ENCODE measurements around the gene RBFOX2.

Gene RBFOX2

DNA sequence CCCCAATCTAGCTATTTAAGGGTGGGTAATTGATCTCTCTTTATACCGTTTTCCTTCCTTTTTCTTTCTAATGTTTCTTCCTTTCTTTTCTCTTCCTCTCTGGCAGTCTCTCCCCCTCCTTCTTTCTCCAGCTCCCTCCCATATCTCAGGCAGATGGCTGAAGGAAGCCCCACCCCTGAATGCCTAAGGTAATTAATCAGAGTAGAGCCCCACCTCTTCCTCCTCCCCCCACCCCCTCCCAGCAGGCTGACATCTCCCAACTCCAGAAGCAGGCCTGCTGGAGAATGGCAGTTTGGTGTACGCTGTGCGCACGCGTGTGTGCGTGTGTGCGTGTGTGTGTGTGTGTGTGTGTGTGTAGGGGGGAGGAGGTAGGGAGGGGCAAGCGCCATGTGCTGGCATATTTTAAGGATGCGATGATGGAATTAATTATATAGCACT, 188.3 kb downstream of the RBFOX2 start:
- DNase-seq (ENCODE audit: extremely low read depth, low read depth), result peak; percentile 97
- TF ChIP-seq, protein P1, sequence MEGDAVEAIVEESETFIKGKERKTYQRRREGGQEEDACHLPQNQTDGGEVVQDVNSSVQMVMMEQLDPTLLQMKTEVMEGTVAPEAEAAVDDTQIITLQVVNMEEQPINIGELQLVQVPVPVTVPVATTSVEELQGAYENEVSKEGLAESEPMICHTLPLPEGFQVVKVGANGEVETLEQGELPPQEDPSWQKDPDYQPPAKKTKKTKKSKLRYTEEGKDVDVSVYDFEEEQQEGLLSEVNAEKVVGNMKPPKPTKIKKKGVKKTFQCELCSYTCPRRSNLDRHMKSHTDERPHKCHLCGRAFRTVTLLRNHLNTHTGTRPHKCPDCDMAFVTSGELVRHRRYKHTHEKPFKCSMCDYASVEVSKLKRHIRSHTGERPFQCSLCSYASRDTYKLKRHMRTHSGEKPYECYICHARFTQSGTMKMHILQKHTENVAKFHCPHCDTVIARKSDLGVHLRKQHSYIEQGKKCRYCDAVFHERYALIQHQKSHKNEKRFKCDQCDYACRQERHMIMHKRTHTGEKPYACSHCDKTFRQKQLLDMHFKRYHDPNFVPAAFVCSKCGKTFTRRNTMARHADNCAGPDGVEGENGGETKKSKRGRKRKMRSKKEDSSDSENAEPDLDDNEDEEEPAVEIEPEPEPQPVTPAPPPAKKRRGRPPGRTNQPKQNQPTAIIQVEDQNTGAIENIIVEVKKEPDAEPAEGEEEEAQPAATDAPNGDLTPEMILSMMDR (IDR thresholded peaks at IDR 0.05; ENCODE audit: low read depth, low read length), result no peak

DNA sequence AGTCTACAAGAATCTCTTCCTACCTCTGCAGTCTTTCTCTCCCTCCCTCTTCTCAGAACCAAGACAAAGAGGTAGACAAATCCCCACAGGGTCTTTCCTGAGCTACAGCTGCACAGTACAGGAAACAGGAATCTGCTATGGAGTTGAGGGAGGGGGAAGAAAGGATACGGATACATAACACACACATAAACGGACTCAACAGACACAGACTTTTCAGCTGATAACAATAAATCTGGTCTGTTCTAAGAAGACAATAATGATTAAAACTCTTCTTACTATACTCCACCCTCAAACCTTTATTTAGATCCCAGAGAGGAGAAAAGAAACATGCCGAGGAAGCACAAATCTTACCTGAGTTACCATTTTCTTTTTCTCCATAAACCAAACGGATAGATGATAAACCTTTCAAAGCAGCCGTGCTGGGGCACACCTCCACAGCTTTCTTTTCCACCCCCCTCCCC, 188.8 kb downstream of the RBFOX2 start:
- no peak for DNase-seq (ENCODE audit: extremely low read depth, low read depth)
- TF ChIP-seq, protein P1 (IDR thresholded peaks at IDR 0.05; ENCODE audit: low read depth, low read length), result no peak

DNA sequence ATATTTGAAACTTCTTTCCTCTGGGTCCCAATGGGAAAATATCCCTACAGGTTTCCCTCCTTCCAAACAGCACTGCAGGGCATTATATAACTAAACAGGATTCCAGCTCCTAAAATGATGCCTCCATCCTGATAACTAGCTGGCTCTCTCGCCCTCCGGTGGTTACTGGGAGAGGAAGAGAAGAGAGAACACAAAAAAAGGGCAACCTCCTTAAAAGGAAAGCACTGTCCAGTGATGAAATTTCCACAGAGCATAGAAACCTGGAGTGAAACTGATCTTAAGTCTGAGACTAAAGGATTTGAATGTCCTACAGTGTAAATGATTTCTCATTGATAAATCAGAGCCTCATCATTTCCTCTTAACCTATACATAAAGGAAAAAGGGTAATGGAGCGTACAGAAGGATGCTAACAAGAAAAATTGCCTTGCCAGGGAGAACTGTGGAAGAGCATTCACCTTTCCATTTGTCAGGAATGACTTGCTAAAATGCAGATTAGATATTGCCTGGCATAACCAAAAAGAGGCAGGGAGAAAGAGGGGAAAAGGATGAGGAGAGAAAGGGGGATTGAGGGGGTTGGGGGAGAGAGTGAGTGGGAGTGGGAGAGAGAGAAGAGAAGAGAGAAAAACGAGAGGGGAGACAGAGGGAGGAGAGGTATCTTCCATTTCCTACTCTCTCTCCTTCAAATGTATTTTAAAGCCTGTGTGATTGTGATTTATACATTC, 189.6 kb downstream of the RBFOX2 start:
- TF ChIP-seq, protein P1 (IDR thresholded peaks at IDR 0.05; ENCODE audit: low read depth, low read length), result peak; percentile 67
- DNase-seq (ENCODE audit: extremely low read depth, low read depth), result peak; percentile 70

- TF ChIP-seq, protein P1 (IDR thresholded peaks at IDR 0.05; ENCODE audit: low read depth, low read length), result no peak
- no peak for DNase-seq (ENCODE audit: extremely low read depth, low read depth)
These were observed 191.4 kb downstream of the RBFOX2 start for GRCh38 chr22:35837101-35837727.

DNA sequence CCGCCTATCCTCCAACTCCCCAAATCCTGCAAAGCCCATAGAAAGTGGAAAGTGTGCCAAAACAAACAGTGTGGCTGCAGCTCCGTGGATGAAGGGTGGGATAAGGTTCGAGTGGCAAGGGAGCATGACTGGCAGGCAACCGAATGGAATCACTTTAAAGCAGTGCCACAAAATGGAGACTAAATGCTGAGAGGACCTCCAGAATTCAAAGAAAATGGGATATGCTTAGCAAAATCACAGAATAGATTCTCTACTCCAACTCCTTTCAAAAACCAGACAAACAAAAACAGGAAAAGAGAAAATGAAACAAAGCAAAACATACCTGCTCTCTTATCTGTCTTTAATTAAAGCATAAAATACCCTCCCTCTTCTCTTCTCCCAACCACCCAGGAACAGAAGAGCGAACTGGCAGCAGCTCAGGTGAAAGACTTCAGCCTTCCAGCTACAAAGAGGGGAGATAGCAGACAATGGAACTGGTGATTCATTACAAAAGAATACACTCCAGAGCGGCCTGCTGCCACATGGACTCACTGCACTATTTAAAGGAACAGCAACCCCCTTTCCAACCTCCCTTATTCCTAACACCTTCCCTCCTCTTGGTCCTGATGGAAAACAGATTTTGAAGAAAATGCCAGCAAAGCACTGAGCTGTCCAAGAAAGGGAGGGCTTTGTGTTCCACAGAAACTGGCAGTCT, 192.5 kb downstream of the RBFOX2 start:
- DNase-seq (ENCODE audit: extremely low read depth, low read depth), result peak; percentile 83
- TF ChIP-seq, protein P1 (IDR thresholded peaks at IDR 0.05; ENCODE audit: low read depth, low read length), result no peak

- peak; percentile 46 for DNase-seq (ENCODE audit: extremely low read depth, low read depth)
- TF ChIP-seq, protein P1 (IDR thresholded peaks at IDR 0.05; ENCODE audit: low read depth, low read length), result no peak
These were observed 193.2 kb downstream of the RBFOX2 start for GRCh38 chr22:35835267-35835997.

Data from AG09319 (cell line).